Activated CD4-positive, alpha-beta T cell treated with anti-CD3 and anti-CD28 coated beads, Interleukin-2, amount 50 U/mL, for 4 hours (primary cell): ENCODE measurements around the gene NLRP3.
"Not testable (repeated sequence)": the region's sequence is repeated elsewhere in the genome, so short reads cannot be mapped to it uniquely, and the experiment has no call there.

Experiments used
- DNase-seq, 2 experiments: peaks; one replicate each; pipeline ENCODE4 v3.0.0-alpha.2; 2020

Gene NLRP3

GRCh38 chr1:247390996-247391395, 25.0 kb upstream of the NLRP3 start:
- DNase-seq = no peak

GRCh38 chr1:247392088-247392487, 23.9 kb upstream of the NLRP3 start:
- no peak for DNase-seq

- DNase-seq = not testable (repeated sequence)
These were observed 20.9 kb upstream of the NLRP3 start for GRCh38 chr1:247395075-247395474.

- DNase-seq = no peak
These were observed 15.3 kb upstream of the NLRP3 start for GRCh38 chr1:247400685-247401084.

- DNase-seq = no peak
These were observed 14.5 kb upstream of the NLRP3 start for GRCh38 chr1:247401310-247402119.

- no peak for DNase-seq
These were observed 13.8 kb upstream of the NLRP3 start for GRCh38 chr1:247402120-247402675.

- no peak for DNase-seq
These were observed 9.8 kb upstream of the NLRP3 start for GRCh38 chr1:247406014-247406656.

- peak; percentile 58 to 66 for DNase-seq
These were observed 8.8 kb upstream of the NLRP3 start for GRCh38 chr1:247407180-247407616.

- no peak for DNase-seq
These were observed 7.9 kb upstream of the NLRP3 start for GRCh38 chr1:247408100-247408499.

- peak; percentile 15 to 19 for DNase-seq
These were observed 6.0 kb upstream of the NLRP3 start for GRCh38 chr1:247409869-247410544.

GRCh38 chr1:247411621-247412327, 4.2 kb upstream of the NLRP3 start:
- no peak for DNase-seq

- no peak for DNase-seq
These were observed 1.9 kb downstream of the NLRP3 start for GRCh38 chr1:247417831-247418230.

- no peak for DNase-seq
These were observed 3.4 kb downstream of the NLRP3 start for GRCh38 chr1:247419336-247419735.

- peak; percentile 17 to 23 for DNase-seq
These were observed 5.1 kb downstream of the NLRP3 start for GRCh38 chr1:247421074-247421473.

- no peak for DNase-seq
These were observed 13.5 kb downstream of the NLRP3 start for GRCh38 chr1:247429496-247429895.

- DNase-seq = no peak
These were observed 14.5 kb downstream of the NLRP3 start for GRCh38 chr1:247430434-247430833.

GRCh38 chr1:247431643-247432042, 15.7 kb downstream of the NLRP3 start:
- no peak for DNase-seq

- DNase-seq = no peak
These were observed 18.0 kb downstream of the NLRP3 start for GRCh38 chr1:247434005-247434404.

- no peak for DNase-seq
These were observed 19.2 kb downstream of the NLRP3 start for GRCh38 chr1:247435030-247435758.

GRCh38 chr1:247435759-247436147, 19.8 kb downstream of the NLRP3 start:
- DNase-seq = no peak

- DNase-seq = no peak
These were observed 21.9 kb downstream of the NLRP3 start for GRCh38 chr1:247437551-247438505.
